Measurements from ENCODE around the gene SDC4.
A peak's percentile ranks its signal among the peaks of the same experiment; 100 is the strongest.

The SDC4 gene

DNA sequence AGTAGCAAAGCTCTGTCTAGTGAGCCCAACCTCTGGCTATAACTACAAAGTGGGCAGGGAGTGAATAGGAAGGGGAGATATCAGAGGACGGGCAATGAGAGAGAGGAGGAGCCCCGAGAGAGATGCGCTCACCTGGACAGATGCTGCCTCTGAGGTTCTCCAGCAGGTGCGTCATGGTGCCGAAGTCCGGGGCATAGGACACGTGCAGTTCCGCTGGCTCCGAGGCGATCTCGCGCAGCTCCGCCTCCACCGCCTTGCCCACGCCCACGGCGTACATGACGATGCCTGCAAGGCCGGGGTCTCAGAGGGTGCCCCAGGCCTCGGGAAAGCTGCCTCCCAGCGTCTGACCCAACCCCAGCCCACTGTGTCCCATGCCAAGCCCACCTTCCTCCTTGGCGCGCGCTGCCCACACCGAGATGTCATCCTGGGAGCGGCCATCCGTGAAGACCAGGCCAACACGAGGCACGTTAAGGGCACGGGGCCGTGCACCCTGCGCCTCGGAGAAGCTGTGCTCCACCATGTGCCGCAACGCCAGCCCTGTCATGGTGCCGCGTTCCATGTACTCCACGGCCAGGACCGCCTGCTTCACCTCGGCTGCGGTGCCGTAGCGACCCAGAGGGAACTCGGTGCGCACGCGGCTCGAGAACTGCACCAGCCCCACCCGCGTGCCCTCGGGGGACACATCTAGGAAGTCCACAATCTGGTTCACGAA, 50.3 kb downstream of the SDC4 start:
- Histone ChIP-seq H3K27ac (no peak overlapping the region), H3K4me3 (no peak overlapping the region)
- no peak for TF ChIP-seq CTCF (IDR thresholded peaks at IDR 0.05)
- no peak for DNase-seq (ENCODE audit: low spot score)

DNA sequence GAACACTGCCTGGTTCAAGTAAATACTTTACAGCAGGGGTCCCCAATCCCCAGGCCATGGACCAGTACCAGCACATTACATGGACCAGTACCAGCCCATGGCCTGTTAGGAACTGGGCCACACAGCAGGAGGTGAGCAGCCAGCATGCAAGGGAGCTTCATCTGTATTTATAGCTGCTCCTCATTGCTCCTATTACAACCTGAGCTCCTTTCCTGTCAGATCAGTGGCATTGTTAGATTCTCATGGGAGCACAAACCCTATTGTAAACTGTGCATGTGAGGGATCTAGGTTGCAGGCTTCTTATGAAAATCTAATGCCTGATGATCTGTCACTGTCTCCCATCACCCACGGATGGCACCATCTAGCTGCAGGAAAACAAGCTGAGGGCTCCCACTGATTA, 53.6 kb downstream of the SDC4 start:
- Histone ChIP-seq H3K27ac (no peak overlapping the region), H3K4me3 (no peak overlapping the region)
- no peak for TF ChIP-seq CTCF (IDR thresholded peaks at IDR 0.05)
- no peak for DNase-seq (ENCODE audit: low spot score)

- no peak overlapping the region for H3K27ac ChIP-seq
- peak overlapping the region; percentile 71 for H3K4me3 ChIP-seq
- TF ChIP-seq CTCF (IDR thresholded peaks at IDR 0.05) = no peak
- DNase-seq (ENCODE audit: low spot score) = no peak
Measured at GRCh38 chr20:45294003-45294368, 54.2 kb downstream of the SDC4 start.

GRCh38 chr20:45293041-45294002, 54.9 kb downstream of the SDC4 start:
- Histone ChIP-seq H3K4me3 (peak overlapping the region; percentile 71), H3K27ac (peak overlapping the region in 1 of 2 donors; percentile 60)
- TF ChIP-seq CTCF (IDR thresholded peaks at IDR 0.05) = peak; percentile 97
- DNase-seq (ENCODE audit: low spot score) = peak; percentile 82

DNA sequence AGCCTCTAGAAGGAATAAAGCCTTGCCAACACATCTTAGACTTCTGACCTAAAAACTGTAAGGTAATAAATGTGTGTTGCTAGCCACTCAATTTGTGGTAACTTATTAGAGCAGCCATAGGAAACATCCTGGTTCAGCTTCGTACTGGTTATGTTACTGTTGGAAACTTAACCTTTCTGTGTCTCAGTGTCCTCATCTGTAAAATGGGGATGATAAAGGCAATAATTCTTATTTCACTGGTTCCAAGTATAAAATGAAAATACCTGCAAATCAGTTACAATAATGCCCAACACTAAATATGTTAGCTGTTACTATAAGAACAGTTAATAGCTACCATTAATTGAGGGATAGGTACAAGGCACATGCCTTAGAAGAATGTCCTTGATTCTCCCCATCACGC, 55.9 kb downstream of the SDC4 start:
- H3K27ac ChIP-seq = no peak overlapping the region
- no peak for DNase-seq (ENCODE audit: low spot score)
- TF ChIP-seq CTCF (IDR thresholded peaks at IDR 0.05) = no peak
- no peak overlapping the region for H3K4me3 ChIP-seq

DNA sequence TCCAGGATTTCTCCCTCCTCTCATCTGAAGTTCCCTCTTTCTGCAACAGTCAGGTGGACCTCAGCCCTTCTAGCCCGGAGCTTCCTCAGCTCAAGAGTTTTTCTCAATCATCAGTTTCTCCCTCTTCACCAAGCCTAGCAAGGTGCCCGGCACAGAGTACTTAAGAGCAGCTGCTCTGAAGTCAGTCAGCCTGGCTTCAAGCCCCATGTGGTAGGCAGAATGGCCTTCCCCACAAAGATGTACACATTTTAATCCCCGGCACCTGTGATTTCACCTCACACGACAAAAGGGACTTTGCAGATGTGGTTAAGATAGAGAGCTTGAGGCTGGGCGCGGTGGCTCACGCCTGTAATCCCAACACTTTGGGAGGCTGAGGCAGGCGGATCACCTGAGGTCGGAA, 56.7 kb downstream of the SDC4 start:
- no peak overlapping the region for H3K4me3 ChIP-seq
- DNase-seq (ENCODE audit: low spot score) = no peak
- no peak overlapping the region for H3K27ac ChIP-seq
- TF ChIP-seq CTCF (IDR thresholded peaks at IDR 0.05) = no peak

All from coronary artery (tissue), 2 donors.